Activated naive CD8-positive, alpha-beta T cell treated with anti-CD3 and anti-CD28 coated beads, Interleukin-2, amount 50 U/mL, for 16 hours (primary cell): ENCODE data around the gene SRGAP1.
"Not testable (repeated sequence)": the region's sequence is repeated elsewhere in the genome, so short reads cannot be mapped to it uniquely, and the experiment has no call there.

ENCODE experiments used
- DNase-seq: peaks from one replicate; pipeline ENCODE4 v3.0.0-alpha.2; 2020; ENCODE audit warnings: low read depth, low spot score

The SRGAP1 gene

DNA sequence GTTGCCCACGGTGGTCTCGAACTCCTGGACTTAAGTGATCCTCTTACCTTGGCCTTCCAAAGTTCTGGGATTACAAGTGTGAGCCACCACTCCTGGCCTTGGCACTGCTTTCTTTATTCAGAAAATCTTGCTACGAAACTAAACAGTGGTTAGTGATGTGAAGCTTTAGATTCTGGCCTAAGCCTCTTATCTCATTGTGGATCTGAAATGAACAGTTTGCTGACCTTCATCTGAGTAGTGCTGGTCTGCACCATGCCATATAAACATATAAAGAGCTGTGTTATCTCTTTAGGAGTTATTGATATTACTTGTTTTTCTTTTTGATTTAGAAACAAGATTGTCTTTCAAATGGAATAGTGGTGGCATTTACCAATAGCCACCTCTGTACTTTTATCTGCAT lies 22.6 kb downstream of the SRGAP1 start:
- DNase-seq = no peak

- DNase-seq = no peak
These were observed 25.2 kb downstream of the SRGAP1 start for GRCh38 chr12:63869656-63870055.

GRCh38 chr12:63870838-63871237 lies 26.3 kb downstream of the SRGAP1 start:
- DNase-seq = no peak

DNA sequence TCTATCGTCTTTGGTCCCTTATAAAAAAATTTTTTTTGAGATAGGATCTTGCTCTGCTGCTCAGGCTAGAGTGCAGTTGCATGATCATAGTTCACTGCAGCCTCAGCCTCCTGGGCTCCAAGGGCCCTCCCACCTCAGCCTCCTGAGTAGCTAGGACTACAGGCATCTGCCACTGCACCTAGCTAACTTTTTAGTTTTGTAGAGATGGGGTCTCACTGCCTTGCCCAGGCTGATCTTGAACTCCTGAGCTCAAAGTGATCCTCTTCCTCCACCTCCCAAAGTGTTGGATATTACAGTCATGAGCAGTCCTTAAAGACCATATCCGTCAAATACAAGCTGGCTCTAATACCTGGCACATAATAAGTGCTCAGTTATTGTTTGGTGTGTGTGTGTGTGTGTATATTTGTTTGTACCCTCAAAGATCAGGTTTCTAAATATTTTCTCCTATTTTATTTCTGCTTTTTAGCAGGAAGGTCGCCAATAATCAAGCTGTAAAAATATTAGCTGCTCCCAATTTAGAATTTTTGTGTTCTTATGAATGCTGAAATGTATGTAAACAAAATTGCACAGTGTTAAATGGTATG lies 30.5 kb downstream of the SRGAP1 start:
- DNase-seq = no peak

DNA sequence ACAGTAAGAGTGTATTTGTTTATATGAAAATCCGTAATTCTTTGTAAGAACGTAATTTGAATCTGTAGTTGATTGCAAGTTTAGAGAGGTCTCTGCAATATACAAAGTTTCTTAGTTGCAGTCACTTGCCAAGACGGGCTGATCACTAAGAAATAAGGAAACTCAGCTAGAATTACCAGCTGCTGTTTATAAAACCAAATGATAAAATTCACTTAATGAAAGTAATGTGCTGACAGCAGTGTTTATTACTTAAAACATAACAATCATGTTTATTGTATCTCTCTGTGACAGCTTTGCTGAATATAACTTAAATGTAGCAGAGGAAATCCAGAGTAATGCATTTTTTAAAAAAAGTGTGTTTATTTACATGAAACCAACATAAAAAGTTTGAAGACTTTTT lies 31.2 kb downstream of the SRGAP1 start:
- no peak for DNase-seq

- DNase-seq = no peak
These were observed 32.5 kb downstream of the SRGAP1 start for GRCh38 chr12:63876980-63877379.

DNA sequence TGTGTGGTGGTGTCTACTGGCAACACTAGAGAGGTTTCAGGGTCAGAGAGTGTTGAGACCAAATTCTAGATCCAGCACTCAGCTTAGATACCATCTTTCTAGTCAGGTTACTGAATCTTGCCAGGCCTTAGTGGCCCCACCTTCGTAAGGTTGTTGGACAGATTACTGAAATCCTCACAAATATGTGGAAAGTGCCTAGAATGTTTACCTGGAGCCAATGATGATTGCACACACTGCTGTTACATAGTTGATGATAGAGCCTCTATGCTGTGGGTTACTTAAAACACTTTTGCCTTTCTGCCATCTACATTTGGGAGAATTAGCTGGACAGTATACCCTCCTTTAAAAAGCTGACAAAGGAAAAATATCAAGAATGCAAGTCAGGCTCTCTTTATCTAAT lies 33.2 kb downstream of the SRGAP1 start:
- no peak for DNase-seq

DNA sequence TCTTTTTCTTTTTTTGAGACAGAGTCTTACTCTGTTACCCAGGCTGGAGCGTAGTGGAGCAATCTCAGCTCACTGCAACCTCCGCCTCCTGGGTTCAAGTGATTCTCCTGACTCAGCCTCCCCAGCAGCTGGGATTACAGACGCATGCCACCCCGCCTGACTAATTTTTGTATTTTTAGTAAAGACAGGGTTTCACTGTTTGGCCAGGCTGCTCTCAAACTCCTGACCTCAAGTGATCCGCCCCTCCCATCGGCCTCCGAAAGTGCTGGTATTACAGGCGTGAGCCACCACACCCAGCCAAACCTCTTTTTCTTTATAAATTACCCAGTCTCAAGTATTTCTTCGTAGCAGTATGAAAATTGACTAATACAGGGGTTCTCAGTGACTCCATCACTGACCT lies 35.7 kb downstream of the SRGAP1 start:
- DNase-seq = not testable (repeated sequence)

GRCh38 chr12:63880742-63881263 lies 36.3 kb downstream of the SRGAP1 start:
- no peak for DNase-seq

GRCh38 chr12:63882844-63883243 lies 38.3 kb downstream of the SRGAP1 start:
- DNase-seq = no peak

DNA sequence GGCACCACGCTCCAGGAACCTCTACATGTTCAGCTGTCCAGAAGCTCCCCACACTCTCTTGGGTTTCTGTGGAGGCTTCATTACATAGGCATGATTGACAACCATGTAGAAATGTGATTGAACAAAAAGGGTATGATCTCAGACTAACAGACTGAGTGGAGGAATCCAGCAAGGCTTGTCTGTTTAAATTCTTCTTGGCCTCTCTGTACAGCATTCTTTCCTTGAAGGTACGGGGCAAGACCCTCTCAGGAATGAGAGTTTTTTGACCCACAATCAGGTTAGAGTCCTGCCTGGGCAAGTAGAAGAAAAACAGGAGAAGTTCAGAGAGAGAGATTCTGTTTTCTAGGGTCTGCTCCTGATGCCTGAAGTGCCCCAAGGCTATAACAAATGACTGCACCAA lies 40.9 kb downstream of the SRGAP1 start:
- no peak for DNase-seq

DNA sequence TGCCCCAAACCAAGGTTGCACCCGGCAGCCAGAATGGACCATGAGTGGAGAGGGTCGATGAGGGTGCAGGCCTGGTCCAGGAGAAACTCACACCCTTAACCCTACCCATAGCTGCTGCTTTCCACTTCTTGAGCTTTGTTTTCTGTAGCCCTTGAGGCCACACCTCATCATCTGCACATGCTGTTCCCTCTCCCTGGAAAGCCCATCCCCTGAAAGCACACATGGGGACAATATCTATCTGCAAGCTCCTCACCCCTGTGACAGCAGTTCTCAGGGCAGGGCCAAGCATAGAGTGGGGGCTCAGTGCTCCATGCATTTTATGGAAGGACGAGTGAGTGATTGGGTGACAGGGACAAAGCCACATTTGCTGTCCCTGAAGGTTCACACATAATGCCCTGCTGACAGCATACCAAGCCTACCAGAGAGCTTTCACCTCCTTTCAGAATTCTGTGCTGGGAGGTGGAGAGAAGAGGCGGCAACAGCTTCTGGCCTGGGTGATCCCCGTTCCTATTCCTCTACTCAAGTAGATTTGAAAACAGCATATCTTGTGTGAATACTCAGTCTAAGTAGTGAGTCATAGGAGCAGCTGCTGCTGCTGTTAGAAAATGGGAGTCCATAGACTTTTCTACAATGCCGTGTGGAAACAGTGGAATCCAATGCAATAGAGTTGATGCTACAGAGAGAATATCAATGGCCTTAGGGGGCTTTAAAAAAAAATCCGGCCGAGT lies 44.6 kb downstream of the SRGAP1 start:
- DNase-seq = no peak

DNA sequence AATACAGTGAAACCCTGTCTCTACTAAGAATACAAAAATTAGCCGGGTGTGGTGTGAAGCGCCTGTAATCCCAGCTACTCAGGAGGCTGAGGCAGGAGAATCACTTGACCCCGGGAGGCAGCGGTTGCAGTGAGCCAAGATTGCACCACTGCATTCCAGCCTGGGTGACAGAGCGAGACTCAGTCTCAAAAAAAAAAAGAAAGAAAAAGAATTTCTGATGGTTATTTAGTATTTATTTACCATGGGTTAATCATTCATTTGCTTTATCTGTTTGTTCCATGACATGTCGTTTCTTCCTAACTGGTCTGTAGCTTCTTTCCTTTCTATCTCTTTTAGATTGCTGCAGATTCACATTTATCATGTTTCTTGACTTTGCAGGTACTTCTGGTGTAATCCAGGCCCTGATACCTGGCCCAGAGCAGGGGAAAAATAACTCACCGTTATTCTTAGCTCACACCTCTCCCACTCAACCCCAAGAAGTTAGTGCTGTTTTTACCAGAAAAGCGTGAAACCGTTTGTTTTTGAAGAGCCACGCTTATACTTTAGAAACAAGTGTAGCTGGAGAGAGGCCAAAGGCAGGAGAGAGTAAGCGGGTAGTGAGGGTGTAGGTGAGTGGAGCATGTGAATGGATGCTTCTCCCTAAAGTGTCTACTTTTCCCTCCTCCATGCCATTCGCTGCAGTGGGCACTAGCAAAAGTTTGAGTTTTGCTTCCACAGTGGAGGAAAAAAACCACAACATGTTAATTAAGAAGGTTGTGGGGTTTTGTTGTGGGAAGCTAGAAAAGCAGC lies 45.4 kb downstream of the SRGAP1 start:
- DNase-seq = no peak

DNA sequence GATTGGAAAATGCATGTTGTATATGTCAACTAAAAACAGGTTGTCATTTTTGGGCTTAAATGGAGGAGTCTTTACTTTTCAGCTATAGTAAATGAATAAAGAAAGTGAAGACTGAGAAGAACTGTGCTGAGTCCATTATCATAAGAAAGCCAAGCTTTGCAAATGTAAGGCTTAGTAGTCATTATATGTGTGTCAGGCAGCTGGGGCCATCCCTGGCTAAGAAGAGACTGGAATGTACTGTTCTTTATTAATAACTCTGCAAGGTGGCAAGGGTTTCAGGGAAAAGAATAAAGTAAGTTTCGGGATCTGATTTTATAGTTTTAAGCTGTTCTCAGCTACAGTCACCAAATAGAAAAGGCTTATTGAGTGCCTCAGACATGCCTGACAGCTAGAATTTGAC lies 48.7 kb downstream of the SRGAP1 start:
- DNase-seq = no peak

- no peak for DNase-seq
These were observed 49.6 kb downstream of the SRGAP1 start for GRCh38 chr12:63894132-63894531.

DNA sequence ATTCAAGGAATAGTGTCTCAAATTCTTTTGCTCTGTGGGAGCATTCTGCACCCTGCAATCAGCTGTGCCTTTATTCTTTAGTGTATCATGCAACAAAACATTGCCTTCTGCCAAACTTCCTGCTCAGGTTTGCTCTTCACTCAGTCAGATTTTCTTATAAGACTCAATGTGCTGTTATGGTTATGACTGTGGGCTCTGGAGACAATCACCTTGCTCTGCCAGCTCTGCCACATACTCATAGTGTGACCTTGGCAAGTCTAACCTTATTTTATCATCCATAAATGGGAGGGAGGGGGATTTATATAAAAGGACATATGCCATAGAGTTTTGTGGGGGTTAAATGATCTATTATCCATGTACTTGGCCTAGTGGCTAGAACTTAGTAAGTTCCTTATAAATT lies 51.3 kb downstream of the SRGAP1 start:
- no peak for DNase-seq

GRCh38 chr12:63897931-63898330 lies 53.4 kb downstream of the SRGAP1 start:
- DNase-seq = no peak

- no peak for DNase-seq
These were observed 54.4 kb downstream of the SRGAP1 start for GRCh38 chr12:63898764-63899337.

DNA sequence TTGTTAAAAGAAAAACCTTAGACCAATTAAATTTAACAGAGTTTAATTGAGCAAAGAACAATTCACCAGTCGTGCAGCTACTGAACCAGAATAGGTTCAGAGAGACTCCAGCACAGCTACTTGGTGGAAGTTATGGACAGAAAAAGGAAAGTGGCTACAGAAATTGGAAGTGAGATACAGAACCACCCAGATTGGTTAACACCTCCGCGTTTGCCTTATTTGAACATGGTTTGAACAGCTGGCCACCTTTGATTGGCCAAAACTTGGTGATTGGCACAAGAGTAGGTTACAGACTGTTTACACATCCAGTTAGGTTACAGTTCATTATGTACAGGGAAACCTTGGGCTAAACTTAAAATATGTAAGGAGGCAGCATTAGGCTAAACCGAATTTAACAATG lies 54.9 kb downstream of the SRGAP1 start:
- no peak for DNase-seq

DNA sequence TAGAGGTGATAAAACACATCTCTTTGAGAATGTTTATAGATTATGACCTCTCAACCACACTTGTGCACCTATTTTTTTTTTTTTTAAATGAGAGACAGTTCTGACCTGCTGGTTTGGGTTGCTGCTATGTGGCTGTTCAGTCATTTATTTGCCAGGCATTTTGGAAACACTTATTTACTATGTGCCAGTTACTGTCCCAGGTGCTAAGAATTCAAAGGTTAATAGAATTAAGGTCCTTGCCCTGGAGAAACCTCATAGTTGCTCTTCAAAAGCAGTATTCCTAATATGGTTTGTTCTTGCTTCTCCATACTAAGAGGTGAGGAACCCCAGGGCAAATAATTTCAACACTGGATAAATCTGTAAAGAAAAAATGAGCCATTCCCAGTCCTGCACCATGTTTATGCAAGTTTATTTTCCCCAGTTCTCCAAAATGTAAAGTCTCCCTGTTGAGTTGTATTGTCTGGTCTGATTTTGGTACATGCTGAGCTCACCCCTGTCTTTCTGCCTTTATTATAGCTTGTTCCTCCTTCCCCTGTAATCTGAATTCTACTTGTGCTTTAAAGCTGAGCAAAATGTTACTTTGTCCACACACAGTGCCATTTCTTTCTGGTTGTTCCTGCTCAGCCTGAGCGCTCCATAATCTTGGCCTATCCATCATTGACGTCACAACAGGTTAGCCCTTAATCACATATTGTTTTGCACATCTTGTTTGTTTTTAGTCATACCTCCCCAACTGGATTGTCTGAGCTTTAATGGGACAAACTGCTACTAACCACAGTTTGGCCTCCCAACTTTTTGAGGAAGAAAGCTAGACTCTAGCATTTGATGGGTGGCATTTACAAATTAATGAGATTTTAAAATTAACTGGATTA lies 56.7 kb downstream of the SRGAP1 start:
- DNase-seq = no peak

DNA sequence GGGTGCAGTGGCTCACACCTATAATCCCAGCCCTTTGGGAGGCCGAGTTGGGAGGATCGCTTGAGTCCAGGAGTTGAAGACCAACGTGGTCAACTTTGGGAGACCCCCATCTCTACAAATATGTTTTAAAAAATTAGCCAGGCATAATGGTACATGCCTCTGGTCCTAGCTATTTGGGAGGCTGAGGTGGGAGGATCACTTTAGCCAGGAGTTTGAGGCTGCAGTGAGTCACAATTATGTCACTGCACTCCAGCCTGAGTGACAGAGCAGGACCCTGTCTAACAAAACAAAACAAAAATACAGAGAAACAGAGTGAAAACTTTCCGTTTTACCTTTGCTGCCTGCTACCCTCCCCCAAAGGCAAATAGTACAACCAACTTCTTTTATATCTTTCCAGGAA lies 60.2 kb downstream of the SRGAP1 start:
- no peak for DNase-seq
